ENCODE measurements around the gene TEX12.
"Not testable (repeated sequence)": the region's sequence is repeated elsewhere in the genome, so short reads cannot be mapped to it uniquely, and the experiment has no call there.

TEX12 gene

GRCh38 chr11:112185883-112186282 lies 18.7 kb downstream of the TEX12 start:
- Histone ChIP-seq H3K79me2 (ENCODE audit: low read length) (no peaks in the 10 kb centered on the region), H4K20me1 (ENCODE audit: insufficient read depth, low read length) (no peaks in the 10 kb centered on the region), H3K9ac (ENCODE audit: low read length) (no peak overlapping the region), H3K27ac (ENCODE audit: low read length) (no peak overlapping the region), H3K4me1 (ENCODE audit: low read length) (peaks cover 2% of the 10 kb centered on the region; the same call in 1 of the 2 replicates), H3K36me3 (replicated peaks; ENCODE audit: low read depth, low read length) (no peaks in the 10 kb centered on the region), H3K27me3 (ENCODE audit: low read depth, low read length) (no peaks in the 10 kb centered on the region), H3K4me3 (ENCODE audit: low read length) (no peak overlapping the region), H3K4me2 (ENCODE audit: low read length) (no peak overlapping the region), H3K9me3 (ENCODE audit: insufficient read depth, low read length) (no peaks in the 10 kb centered on the region), H2AFZ (ENCODE audit: low read depth, low read length) (no peak overlapping the region)
- TF ChIP-seq CTCF (IDR thresholded peaks at IDR 0.05; ENCODE audit: low read depth, low read length) (no peak), EZH2phosphoT487 (IDR thresholded peaks at IDR 0.05; ENCODE audit: low read depth) (no peak)

- no peak overlapping the region for H3K27ac ChIP-seq (ENCODE audit: low read length)
Measured at GRCh38 chr11:112186304-112186703, 19.1 kb downstream of the TEX12 start.

GRCh38 chr11:112195113-112195512 lies 27.9 kb downstream of the TEX12 start:
- H3K36me3 ChIP-seq (replicated peaks; ENCODE audit: low read depth, low read length); H3K9me3 ChIP-seq (ENCODE audit: insufficient read depth, low read length); H3K4me3 ChIP-seq (ENCODE audit: low read length); H3K9ac ChIP-seq (ENCODE audit: low read length); H3K27ac ChIP-seq (ENCODE audit: low read length); H4K20me1 ChIP-seq (ENCODE audit: insufficient read depth, low read length); H3K4me1 ChIP-seq (ENCODE audit: low read length); H3K4me2 ChIP-seq (ENCODE audit: low read length); H2AFZ ChIP-seq (ENCODE audit: low read depth, low read length); H3K79me2 ChIP-seq (ENCODE audit: low read length): not testable (repeated sequence)
- peaks cover 11% of the 10 kb centered on the region; the same call in 1 of the 2 replicates for H3K27me3 ChIP-seq (ENCODE audit: low read depth, low read length)

More at GRCh38 chr11:112186304-112186703, 19.1 kb downstream of the TEX12 start:
- H3K4me3 ChIP-seq (ENCODE audit: low read length): no peak overlapping the region
- no peak for TF ChIP-seq EZH2phosphoT487 (IDR thresholded peaks at IDR 0.05; ENCODE audit: low read depth)
- TF ChIP-seq CTCF (IDR thresholded peaks at IDR 0.05; ENCODE audit: low read depth, low read length): no peak
- H3K9ac ChIP-seq (ENCODE audit: low read length): no peak overlapping the region
- H3K79me2 ChIP-seq (ENCODE audit: low read length): no peaks in the 10 kb centered on the region
- H3K36me3 ChIP-seq (replicated peaks; ENCODE audit: low read depth, low read length): no peaks in the 10 kb centered on the region
- no peaks in the 10 kb centered on the region for H3K9me3 ChIP-seq (ENCODE audit: insufficient read depth, low read length)
- no peaks in the 10 kb centered on the region for H3K27me3 ChIP-seq (ENCODE audit: low read depth, low read length)
- no peak overlapping the region for H3K4me2 ChIP-seq (ENCODE audit: low read length)
- H2AFZ ChIP-seq (ENCODE audit: low read depth, low read length): no peak overlapping the region
- H3K4me1 ChIP-seq (ENCODE audit: low read length): peaks cover 2% of the 10 kb centered on the region; the same call in 1 of the 2 replicates
- no peaks in the 10 kb centered on the region for H4K20me1 ChIP-seq (ENCODE audit: insufficient read depth, low read length)

- TF ChIP-seq EZH2phosphoT487 (IDR thresholded peaks at IDR 0.05; ENCODE audit: low read depth) (no peak), CTCF (IDR thresholded peaks at IDR 0.05; ENCODE audit: low read depth, low read length) (no peak)
- Histone ChIP-seq H3K4me3 (ENCODE audit: low read length) (no peak overlapping the region), H3K9me3 (ENCODE audit: insufficient read depth, low read length) (no peaks in the 10 kb centered on the region), H3K4me2 (ENCODE audit: low read length) (no peak overlapping the region), H3K9ac (ENCODE audit: low read length) (no peak overlapping the region), H2AFZ (ENCODE audit: low read depth, low read length) (no peak overlapping the region), H3K4me1 (ENCODE audit: low read length) (0 out of 2 replicates have a peak, but pooled peaks cover 5% of the 10 kb centered on the region), H3K36me3 (replicated peaks; ENCODE audit: low read depth, low read length) (no peaks in the 10 kb centered on the region), H3K27ac (ENCODE audit: low read length) (no peak overlapping the region), H3K79me2 (ENCODE audit: low read length) (no peaks in the 10 kb centered on the region), H4K20me1 (ENCODE audit: insufficient read depth, low read length) (no peaks in the 10 kb centered on the region), H3K27me3 (ENCODE audit: low read depth, low read length) (peaks cover 11% of the 10 kb centered on the region; the same call in 1 of the 2 replicates)
Measured at GRCh38 chr11:112195951-112196351, 28.8 kb downstream of the TEX12 start.
